ENCODE results near the gene CANX. TPM values are rescaled to one million over a fixed set of nuclear protein-coding genes. Genes with fewer than 3 reads are reported as not detected.

The CANX gene
- total RNA-seq, 2 experiments from 2014 or later = 164 to 451 TPM

- TF ChIP-seq, protein P1, sequence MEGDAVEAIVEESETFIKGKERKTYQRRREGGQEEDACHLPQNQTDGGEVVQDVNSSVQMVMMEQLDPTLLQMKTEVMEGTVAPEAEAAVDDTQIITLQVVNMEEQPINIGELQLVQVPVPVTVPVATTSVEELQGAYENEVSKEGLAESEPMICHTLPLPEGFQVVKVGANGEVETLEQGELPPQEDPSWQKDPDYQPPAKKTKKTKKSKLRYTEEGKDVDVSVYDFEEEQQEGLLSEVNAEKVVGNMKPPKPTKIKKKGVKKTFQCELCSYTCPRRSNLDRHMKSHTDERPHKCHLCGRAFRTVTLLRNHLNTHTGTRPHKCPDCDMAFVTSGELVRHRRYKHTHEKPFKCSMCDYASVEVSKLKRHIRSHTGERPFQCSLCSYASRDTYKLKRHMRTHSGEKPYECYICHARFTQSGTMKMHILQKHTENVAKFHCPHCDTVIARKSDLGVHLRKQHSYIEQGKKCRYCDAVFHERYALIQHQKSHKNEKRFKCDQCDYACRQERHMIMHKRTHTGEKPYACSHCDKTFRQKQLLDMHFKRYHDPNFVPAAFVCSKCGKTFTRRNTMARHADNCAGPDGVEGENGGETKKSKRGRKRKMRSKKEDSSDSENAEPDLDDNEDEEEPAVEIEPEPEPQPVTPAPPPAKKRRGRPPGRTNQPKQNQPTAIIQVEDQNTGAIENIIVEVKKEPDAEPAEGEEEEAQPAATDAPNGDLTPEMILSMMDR (conservative IDR thresholded peaks at IDR 0.05; ENCODE audit: low read length) = no peak
- Histone ChIP-seq H2AFZ (ENCODE audit: low read length) (no peak overlapping the region), H3K4me1 (ENCODE audit: insufficient read depth, low read length, poor library complexity, severe bottlenecking) (peaks cover 4% of the 10 kb centered on the region), H3K79me2 (ENCODE audit: insufficient read depth, low read depth, low read length) (peaks cover 21% of the 10 kb centered on the region; the same call in 1 of the 2 replicates), H3K4me3 (ENCODE audit: low read depth, low read length, poor library complexity, severe bottlenecking) (no peak overlapping the region), H3K27ac (ENCODE audit: low read depth, low read length, poor library complexity, severe bottlenecking) (no peak overlapping the region), H3K9me3 (ENCODE audit: low read length) (no peaks in the 10 kb centered on the region), H4K20me1 (ENCODE audit: insufficient read depth, low read length) (peaks cover 10% of the 10 kb centered on the region), H3K9me2 (ENCODE audit: insufficient read depth, low read length) (no peaks in the 10 kb centered on the region), H3K36me3 (ENCODE audit: insufficient read depth, low read length) (peaks cover 76% of the 10 kb centered on the region), H3K4me2 (ENCODE audit: low read length) (no peak overlapping the region)
- ChIA-PET POLR2A (interaction anchor here (0.7 to 1.5 kb wide), 4 partner anchors 9 to 90 kb away, joined by 3 to 5 read pairs (median 4); no protein-coding TSS in a partner anchor), CTCF (ENCODE audit: unreplicated experiment) (no interaction called here)
- intact Hi-C loops (cut with micrococcal nuclease; ENCODE audit: unreplicated experiment) = loop anchor here (10.0 kb wide), 1 partner anchor 207 kb away; no protein-coding TSS in a partner anchor
- BruUV-seq (replicated peaks) = no TSS peak
- DNase-seq (ENCODE audit: low spot score) = no peak
Observed at GRCh38 chr5:179767496-179768100, 68.8 kb downstream of the CANX start.

- DNase-seq (ENCODE audit: low spot score) = no peak
- CTCF ChIA-PET (ENCODE audit: unreplicated experiment) = no interaction called here
Observed at GRCh38 chr5:179768326-179769085, 69.7 kb downstream of the CANX start.

More at GRCh38 chr5:179768326-179769085, 69.7 kb downstream of the CANX start:
- no peak overlapping the region for H2AFZ ChIP-seq (ENCODE audit: low read length)
- H3K36me3 ChIP-seq (ENCODE audit: insufficient read depth, low read length) = peaks cover 83% of the 10 kb centered on the region
- no peak overlapping the region for H3K4me3 ChIP-seq (ENCODE audit: low read depth, low read length, poor library complexity, severe bottlenecking)
- TF ChIP-seq, protein P1 (conservative IDR thresholded peaks at IDR 0.05; ENCODE audit: low read length) = no peak
- no peak for TF ChIP-seq EZH2phosphoT487 (IDR thresholded peaks at IDR 0.05; ENCODE audit: borderline replicate concordance, low read depth, low read length)
- peaks cover 12% of the 10 kb centered on the region; the same call in 1 of the 2 replicates for H3K79me2 ChIP-seq (ENCODE audit: insufficient read depth, low read depth, low read length)
- H3K4me1 ChIP-seq (ENCODE audit: insufficient read depth, low read length, poor library complexity, severe bottlenecking) = no peaks in the 10 kb centered on the region
- POLR2A ChIA-PET = interaction anchor here (0.7 to 1.5 kb wide), 2 partner anchors 9 to 30 kb away, joined by 4 to 5 read pairs; no protein-coding TSS in a partner anchor
- no peak overlapping the region for H3K27ac ChIP-seq (ENCODE audit: low read depth, low read length, poor library complexity, severe bottlenecking)
- no peak overlapping the region for H3K4me2 ChIP-seq (ENCODE audit: low read length)
- H4K20me1 ChIP-seq (ENCODE audit: insufficient read depth, low read length) = peaks cover 4% of the 10 kb centered on the region; the same call in 1 of the 2 replicates
- H3K9me2 ChIP-seq (ENCODE audit: insufficient read depth, low read length) = no peaks in the 10 kb centered on the region
- no TSS peak for BruUV-seq (replicated peaks)
- intact Hi-C loops (cut with micrococcal nuclease; ENCODE audit: unreplicated experiment) = loop anchor here (10.0 kb wide), 1 partner anchor 206 kb away; no protein-coding TSS in a partner anchor
- no peaks in the 10 kb centered on the region for H3K9me3 ChIP-seq (ENCODE audit: low read length)
